Stimulated activated CD8-positive, alpha-beta memory T cell treated with anti-CD3 and anti-CD28 coated beads, Interleukin-2, amount 100 ng/mL, for 1 hour (primary cell): ENCODE measurements around the gene CARF.
"Not testable (repeated sequence)": the region's sequence is repeated elsewhere in the genome, so short reads cannot be mapped to it uniquely, and the experiment has no call there.

Experiments
- DNase-seq, 2 donors: peaks; one replicate each; pipeline ENCODE4 v3.0.0-alpha.2; 2020; ENCODE audit warnings: low read depth in 2 of 2

CARF gene

DNA sequence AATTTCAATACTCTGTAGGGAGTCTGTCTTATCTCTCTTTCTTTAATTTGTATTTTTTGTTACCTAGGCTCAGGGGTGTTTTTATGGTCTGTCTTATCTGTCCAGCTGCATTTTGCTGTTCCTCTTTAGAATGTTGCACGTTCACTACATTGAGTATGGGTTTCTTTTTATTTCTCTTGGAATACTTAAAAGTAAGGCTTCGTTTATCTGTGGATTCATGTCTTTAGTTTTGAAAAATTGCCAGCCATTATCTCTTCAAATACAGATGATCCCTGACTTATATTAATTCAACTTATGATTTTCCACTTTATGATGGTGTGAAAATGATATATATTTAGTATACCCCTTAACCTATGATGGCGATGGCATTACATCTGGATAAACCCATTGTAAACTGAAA, 26.9 kb downstream of the CARF start:
- DNase-seq, result no peak

DNA sequence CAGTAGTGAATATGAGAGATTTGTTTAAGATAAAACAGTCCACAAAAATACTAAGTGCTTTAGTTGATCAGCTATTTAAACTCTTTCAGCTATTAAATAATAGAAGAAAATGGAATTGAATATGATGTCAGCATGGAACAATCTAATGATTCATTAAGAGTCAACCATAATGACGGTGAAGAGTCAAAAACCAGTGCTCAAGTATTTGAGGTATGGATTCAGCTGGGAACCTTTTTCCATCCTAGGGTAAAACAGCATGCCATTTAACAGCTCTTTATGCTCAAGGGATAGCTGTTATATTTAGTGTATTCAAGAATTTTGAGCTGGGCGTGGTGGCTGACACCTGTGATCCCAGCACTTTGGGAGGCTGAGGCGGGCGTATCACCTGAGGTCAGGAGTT, 29.7 kb downstream of the CARF start:
- no peak for DNase-seq

DNA sequence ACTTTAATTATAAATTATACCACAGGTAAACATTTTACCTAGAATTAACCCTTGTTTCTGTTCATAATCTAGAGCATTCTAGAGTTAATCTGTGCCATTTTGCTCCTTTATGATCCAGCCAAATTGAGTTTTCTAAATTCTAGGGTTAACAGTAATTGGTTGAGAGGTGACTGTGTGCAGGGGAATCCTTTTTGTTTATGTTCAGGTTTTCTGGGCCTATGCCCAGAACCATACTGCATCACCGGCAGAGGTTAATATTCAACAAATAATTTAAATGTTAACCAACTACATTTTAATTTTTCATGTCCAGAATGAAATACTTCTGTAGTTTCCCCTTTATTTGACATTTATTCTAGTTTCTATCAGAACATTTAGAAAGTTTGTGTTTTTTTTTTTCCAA, 32.3 kb downstream of the CARF start:
- DNase-seq, result no peak

DNA sequence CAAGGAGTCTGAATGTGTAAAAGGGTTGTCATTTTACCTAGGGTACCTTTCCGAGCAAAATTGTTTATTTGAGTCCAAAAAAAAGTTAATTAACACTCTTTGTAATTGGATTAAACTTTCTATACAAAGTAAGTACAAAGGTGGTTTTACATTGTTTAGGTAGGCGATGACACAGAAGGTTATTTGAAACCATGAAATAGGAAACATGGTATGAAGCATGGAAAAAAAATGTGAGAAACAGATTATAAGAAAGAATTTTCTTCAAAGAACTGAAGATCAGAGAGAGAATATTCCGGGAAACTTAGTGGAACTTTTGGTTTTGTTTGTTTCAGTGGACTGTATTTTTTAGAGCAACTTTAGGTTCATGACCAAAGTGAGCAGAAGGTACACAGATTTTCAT, 32.7 kb downstream of the CARF start:
- no peak for DNase-seq

DNA sequence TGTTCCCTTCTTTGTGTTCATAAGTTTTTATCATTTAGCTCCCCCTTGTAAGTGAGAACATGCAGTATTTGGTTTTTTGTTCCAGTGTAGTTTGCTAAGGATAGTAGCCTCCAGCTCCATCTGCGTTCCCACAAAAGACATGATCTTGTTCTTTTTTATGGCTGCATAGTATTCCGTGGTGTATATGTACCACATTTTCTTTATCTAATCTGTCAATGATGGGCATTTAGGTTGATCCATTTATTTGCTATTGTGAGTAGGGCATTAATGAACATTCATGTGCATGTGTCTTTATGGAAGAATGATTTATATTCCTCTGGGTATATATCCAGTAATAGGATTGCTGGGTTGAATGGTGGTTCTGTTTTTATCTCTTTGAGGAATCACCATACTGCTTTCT, 33.4 kb downstream of the CARF start:
- no peak for DNase-seq

DNA sequence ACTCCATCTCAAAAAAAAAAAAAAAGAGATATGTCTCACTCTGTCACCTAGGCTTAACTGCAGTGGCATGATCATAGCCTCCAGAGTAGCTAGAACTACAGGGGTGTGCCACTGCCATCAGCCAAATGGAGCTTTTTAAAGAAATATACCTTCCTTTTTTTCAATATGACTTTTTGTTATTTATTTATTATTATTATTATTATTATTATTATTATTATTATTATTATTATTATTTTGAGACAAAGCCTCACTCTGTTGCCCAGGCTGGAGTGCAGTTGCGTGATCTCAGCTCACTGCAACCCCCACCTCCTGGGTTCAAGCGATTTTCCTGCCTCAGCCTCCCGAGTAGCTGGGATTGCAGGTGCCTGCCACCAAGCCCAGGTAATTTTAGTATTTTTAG, 37.3 kb downstream of the CARF start:
- DNase-seq, result not testable (repeated sequence)

DNA sequence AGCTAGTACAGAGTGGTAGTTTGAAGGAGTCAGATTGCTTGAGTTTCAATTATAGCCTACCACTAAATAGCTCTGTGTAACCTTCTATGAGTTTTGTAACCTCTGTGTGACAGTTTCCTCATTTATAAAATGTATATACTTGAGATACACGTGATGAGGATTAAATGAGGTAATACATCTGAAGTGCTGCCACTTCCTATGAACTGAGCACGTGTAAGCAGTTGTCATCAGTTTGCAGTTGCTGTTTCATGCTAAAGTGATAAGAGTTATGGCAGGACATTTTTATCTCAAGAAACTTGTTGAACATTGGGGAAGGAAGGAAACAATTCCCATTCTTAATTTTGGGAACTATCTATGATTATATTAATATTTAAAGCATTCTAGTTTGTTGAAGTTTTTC, 38.5 kb downstream of the CARF start:
- no peak for DNase-seq

DNA sequence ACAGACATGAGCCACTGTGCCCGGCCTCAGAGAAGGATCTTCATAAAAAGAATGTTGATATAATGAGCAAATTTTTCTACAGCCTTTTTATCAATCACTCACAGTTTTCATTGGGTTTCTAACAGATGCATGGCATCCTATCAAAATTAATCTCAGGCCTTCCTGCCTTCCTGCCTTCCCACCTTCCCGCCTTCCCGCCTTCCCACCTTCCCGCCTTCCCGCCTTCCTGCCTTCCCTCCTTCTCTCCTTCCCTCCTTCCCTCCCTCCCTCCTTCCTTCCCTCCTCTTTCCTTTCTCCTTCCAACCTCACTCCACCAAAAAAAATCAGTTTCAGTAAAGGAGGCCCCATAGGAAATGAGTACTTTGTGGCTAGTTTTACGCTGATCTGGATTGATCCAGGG, 48.4 kb downstream of the CARF start:
- no peak for DNase-seq

DNA sequence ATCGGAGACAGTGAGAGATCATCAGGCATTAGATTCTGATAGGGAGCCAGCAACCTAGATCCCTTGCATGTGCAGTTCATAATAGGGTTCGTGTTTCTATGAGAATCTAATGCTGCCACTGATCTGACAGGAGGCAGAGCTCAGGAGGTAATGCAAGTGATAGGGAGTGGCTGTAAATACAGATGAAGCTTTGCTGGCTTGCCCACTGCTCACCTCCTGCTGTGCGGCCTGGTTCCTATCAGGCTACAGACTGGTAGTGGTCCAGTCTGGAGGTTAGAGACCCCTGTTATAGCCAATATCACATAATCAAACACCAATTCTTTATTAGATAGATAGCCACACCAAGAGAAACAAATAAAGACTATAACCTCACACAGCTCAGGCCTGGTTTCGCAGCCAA, 51.6 kb downstream of the CARF start:
- no peak for DNase-seq

DNA sequence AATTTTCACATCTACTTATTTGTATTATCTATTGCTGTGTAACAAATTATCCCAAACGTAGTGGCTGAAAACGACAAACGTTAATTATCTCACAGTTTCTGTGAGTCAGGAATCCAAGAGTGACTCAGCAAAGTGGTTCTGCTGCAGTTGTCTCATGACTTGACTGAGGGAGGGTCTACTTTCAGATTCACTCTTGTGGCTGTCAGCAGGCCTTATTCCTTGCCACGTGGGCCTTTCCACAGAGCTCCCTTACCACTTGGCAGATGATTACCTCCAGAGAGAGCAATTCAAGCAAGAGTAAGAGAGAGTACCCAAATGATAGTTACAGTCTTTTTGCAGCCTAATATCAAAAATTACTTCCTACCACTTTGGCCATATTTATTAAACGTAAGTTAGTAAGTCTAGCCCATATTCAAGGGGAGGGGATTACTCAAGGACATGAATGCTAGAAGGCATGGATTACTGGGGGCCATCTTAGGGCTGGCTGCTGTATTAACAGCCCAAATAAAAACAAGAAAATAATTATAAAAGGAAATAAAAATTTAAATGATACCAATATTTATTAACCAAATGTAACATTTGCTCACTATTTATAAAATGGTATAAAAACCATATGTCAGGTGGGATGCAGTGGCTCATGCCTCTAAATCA, 53.9 kb downstream of the CARF start:
- DNase-seq, result no peak

DNA sequence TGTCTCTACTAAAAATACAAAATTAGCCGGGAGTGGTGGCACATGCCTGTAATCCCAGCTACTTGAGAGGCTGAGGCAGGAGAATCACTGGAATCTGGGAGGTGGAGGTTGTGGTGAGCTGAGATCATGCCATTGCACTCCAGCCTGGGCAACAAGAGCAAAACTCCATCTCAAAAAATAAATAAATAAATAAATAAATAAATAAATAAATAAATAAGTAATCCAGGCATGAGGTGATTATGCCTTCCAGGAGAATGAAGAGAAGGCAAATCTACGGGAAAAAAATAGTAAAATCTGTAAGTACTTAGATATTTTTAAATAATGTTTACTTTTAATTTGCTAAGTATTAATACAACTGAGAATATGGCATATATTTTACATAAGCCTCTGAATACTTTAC, 57.3 kb downstream of the CARF start:
- not testable (repeated sequence) for DNase-seq

DNA sequence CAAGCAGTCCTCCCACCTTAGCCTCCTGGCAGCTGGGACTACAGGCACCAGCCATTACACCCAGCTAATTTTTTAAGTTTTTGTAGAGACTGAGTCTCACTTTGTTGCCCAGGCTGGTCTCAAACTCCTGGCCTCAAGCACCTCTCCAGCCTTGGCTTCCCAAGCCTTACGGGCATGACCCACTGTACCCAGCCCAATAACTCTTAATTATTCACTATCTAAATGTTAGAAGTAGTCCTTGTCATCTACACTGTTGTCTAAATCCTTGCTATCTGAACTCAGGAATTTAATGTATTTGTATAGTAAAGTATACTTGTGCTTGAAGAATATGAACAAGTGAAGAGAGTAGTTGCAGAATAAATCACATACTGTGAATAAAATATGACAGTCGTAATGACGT, 64.7 kb downstream of the CARF start:
- no peak for DNase-seq

DNA sequence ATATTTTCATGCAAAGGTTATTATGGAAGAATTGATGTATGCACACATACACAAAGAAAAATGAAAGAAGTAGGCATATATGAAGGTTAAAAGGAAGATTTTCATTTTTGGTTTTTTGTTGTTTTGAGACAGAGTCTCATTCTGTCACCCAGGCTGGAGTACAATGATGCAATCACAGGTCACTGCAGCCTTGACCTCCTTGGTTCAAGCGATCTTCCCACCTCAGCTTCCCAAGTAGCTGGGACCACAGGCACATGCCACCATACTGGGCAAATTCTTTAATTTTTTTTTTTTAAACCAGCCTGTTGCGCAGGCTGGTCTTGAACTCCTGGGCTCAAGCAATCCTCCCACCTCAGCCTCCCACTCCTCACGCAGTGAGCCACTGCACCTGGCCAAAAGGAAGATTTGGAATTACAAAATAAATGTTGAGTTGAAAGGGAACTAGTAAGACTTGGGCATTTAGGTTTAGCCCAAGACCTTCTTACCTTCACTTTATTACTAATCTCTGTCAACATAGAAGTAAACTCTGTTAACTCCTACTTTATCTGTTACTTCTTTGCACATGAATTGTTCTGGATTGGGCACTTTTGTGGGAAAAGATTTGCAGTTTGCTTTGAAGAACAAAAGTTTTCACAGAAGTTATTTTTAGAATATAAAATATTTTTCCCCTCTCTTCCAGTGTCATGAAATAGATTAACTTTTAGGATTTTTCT, 70.9 kb downstream of the CARF start:
- no peak for DNase-seq

DNA sequence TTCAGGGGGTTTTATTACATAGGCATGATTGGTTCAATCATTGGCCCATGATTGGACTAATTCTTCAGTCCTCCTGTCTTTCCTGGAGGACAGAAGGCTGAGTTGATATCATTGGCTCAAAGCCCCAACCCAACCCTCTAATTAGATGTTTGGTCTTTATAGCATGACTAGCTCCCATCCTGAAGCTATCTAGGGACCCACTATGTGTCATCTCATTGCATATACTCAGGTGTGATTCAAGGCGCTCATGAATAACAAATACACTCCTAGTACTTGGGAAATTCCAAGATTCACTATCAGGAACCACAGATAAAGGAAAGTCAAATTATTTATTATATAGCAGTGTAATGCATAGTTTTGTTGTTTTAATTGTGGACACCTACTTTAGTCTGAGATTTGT, 77.7 kb downstream of the CARF start:
- no peak for DNase-seq

DNA sequence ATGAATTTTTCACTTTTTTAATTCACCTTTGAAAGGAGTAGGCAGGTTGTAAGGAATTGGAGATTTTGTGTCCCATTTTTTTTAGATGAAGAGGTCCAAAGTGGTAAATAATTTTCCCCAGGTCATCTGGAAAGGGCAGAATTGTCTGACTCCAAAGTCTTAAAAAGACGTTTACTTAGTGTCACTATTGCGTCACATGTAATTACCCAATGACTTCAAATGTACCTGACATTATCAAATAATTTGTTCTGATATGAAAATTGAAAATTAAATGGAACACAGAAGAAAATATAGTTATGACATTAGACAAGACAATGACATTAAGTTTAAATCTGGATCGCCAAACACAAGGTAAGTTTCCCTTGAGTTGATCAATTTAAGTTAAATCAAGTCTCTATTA, 78.4 kb downstream of the CARF start:
- DNase-seq, result no peak

DNA sequence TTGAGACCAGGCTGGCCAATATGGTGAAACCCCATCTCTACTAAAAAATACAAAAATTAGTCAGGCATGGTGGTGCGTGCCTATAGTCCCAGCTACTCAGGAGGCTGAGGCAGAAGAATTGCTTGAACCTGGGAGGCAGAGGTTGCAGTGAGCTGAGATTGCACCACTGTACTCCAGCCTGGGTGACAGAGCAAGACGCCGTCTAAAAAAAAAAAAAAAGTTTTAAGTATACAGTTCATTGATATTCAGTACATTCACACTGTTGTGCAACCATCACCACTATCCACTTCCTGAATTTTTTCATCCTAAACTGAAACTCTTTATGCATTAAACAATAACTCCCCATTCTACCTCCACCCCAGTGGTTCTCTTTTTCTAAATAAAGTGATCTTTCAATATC, 85.0 kb downstream of the CARF start:
- not testable (repeated sequence) for DNase-seq

DNA sequence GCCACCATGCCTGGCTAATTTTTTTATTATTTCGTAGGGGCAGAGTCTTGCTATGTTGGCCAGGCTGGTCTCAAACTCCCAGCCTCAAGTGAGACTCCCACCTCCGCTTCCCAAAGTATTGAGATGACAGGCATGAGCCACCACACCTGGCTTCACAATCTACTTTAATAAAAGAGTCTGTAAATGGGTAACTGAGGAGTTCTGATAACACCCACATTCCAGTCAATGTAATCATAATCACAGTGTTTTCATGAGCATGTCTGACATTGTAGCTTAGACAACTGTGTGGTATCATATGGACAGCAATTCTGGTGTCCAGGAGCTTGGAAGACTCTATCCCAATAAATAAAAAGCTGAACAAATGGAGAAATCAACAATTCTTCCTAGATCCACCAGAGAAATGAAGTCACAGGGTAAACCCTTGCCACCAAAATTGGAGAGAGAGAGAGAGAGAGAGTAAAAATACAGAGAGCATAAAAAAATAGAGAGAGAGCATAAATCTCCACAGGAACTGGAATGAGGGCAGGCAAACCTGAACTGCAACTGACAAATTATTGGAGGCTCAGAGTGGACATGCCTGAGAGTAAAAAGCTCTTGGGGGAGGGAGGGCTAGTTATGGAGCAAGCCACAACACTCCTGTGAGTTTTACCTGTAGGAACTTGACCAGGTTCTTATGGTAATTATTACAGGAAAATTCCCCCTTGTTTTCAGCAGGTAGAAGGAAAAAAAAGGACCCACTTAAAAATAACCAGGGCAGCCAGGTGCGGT, 90.2 kb downstream of the CARF start:
- no peak for DNase-seq

DNA sequence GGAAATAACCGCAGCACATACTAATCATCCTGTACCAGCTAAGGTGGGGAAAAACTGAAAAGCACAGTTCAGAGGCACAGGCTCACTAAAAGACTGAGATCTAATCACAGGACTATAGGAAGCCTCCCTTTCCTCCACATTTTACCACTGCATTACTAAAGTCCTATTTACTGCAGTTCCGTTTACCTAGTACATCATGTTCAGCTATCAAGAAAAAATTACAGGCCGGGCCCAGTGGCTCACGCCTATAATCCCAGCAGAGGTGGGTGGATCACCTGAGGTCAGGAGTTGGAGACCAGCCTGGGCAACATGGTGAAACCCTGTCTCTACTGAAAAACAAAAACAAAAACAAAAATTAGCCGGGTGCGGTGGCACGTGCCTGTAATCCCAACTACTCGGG, 91.6 kb downstream of the CARF start:
- no peak for DNase-seq

DNA sequence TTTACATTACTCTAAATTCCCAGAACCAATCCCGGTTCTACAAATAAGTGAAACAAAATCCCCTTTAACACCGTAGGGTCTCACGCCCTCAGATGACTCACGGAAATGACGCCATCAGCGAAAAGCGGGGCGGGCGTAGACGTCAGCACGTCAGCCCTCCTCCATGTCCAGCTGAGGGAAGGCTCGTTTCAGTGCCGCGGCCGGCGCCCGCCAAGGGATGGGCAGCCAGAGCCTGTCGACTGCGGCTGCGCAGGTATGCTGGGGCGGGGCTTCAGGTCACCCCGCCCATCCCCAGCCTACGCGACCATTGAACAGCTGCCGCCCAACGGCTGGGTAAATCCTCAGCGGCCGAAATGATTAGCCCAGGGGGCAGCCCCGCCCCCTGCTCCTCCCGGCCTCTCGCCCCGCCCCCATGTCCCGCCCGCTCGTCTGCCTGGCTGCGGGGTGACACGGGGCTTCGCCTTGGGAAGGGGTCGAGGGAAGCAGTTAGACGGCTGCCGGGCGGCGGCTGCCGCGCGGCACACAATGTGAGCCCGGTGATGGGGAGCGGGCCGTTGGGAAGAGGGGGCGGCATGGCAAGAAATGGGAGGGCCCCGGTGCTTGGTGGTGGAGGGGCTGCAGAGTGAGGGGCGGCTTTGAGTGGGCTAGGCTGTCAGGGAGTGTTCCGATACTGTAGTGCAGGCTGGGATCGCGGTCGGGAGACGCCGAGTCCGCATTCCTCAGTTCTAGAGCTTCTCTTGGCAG, 102.6 kb downstream of the CARF start, which contains the start of gene NBEAL1:
TSS of gene NBEAL1 (plus strand) at position 420 of the 744 bp plus-strand sequence. CDS start 1,510 bp downstream, outside the sequence.
- peak; percentile 93 to 95 for DNase-seq

DNA sequence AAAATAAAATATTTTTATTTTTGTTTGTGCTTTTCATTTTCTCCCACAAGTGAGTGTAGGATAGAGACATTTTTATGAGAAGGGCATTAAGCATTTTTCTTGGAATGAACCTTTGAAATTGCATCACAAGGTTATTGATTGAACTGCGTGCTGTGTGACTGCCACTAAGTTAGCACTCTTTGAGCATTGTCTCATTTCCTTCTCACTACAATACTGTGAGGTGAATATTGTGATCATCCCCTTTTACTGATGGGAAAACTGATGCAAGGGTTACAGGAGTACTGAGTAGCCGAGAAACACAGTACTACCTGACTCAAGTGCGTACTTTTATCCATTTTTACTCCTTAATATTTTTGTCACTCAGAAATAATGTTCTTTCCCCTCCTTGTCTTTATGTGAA, 104.6 kb downstream of the CARF start:
- DNase-seq, result no peak

DNA sequence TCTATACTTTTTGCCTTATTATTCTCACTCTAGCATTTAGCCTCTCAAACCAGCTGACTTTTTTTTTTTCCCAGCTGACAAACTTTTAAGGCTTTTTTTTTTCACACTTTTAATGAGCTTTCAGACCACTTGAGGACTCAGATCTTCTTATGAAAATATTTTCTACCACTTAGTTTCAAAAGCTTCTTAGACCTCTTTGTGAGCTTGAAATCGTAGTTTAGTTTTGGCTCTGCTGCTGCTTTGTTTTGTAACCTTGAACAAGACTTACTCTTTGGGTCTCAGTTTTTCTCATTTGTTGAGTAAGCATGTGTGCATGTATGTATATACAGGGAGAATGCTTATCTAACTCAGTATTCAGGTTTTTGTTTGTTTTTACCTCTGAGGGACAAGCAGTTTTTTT, 106.1 kb downstream of the CARF start:
- DNase-seq, result no peak

DNA sequence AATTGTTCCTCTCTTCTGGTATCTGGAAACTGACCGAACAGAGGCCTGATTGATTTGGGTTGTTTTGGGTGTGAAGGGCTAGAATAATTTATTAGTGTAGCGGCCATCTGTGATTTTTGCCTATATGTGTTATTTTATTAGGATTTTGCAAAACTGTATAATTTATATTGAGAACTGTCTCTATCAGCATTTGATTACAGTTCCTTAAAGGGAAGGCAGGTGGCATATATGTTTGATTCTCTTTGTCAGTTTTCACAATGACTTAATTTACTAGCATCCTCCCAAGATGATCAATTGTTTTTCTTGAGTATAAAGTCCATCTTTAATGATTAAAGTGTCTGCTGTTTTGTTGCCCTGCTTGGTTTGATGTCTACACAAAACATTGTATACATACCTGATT, 107.1 kb downstream of the CARF start:
- no peak for DNase-seq
